WTC11 (cell line): Measurements from ENCODE around the gene PWP2.
"Not testable (repeated sequence)": the region's sequence is repeated elsewhere in the genome, so short reads cannot be mapped to it uniquely, and the experiment has no call there.

ENCODE experiments used
- CBFB ChIP-seq: sonication (generic); formaldehyde crosslinking; IDR thresholded peaks from 2 replicates; pipeline ENCODE4 v1.8.1; 2022; ENCODE audit warnings: mild to moderate bottlenecking, low read depth, missing genetic modification reagents
- ESRRA ChIP-seq: sonication (generic); formaldehyde crosslinking; IDR thresholded peaks from 2 replicates; pipeline ENCODE4 v1.8.1; 2022; ENCODE audit warnings: mild to moderate bottlenecking, missing genetic modification reagents, borderline replicate concordance
- HMGA2 ChIP-seq: fragments of 250-450 bp; sonication (Bioruptor Pico); IDR thresholded peaks from 2 replicates; pipeline ENCODE4 v1.4.0; 2021; ENCODE audit warnings: mild to moderate bottlenecking, moderate library complexity
- JUN ChIP-seq: sonication (generic); formaldehyde crosslinking; IDR thresholded peaks from 2 replicates; pipeline ENCODE4 v1.8.0; 2023; ENCODE audit warnings: mild to moderate bottlenecking, missing genetic modification reagents
- ZNF138 ChIP-seq: sonication (generic); formaldehyde crosslinking; conservative IDR thresholded peaks from 2 replicates; pipeline ENCODE4 v1.8.1; 2022; ENCODE audit warnings: mild to moderate bottlenecking, moderate library complexity, missing genetic modification reagents
- TF ChIP-seq, protein P1 (sequence below): fragments of 200-600 bp; IDR thresholded peaks from 2 replicates; pipeline ENCODE4 v1.8.0; 2022; ENCODE audit warnings: antibody characterized with exemption

DNA sequence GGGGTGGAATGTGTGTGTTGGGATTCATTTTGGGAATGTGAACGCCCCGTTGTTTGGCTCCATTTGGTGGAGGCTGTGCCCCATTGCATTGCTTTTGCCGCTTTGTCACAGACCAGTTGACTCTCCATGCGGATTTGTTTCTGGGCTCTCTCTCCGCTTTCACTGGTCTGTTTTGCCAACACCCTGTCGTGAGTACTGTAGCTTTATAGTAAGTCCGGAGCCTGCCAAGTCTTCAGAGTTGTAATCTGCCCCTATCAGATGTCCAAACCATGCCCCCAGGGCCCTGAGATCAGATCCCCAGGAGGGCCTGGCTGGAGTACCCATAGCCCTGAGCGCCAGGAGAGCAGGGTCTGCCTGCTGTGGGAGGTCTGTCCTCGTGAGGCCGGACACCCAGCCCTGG lies 43.1 kb downstream of the PWP2 start:
- not testable (repeated sequence) for TF ChIP-seq ESRRA; CBFB (CRISPR knock-in tag); JUN (CRISPR knock-in tag); HMGA2 (CRISPR knock-in tag); ZNF138 (CRISPR knock-in tag)
- TF ChIP-seq, protein P1, sequence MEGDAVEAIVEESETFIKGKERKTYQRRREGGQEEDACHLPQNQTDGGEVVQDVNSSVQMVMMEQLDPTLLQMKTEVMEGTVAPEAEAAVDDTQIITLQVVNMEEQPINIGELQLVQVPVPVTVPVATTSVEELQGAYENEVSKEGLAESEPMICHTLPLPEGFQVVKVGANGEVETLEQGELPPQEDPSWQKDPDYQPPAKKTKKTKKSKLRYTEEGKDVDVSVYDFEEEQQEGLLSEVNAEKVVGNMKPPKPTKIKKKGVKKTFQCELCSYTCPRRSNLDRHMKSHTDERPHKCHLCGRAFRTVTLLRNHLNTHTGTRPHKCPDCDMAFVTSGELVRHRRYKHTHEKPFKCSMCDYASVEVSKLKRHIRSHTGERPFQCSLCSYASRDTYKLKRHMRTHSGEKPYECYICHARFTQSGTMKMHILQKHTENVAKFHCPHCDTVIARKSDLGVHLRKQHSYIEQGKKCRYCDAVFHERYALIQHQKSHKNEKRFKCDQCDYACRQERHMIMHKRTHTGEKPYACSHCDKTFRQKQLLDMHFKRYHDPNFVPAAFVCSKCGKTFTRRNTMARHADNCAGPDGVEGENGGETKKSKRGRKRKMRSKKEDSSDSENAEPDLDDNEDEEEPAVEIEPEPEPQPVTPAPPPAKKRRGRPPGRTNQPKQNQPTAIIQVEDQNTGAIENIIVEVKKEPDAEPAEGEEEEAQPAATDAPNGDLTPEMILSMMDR = not testable (repeated sequence)
